WERI-Rb-1 (cell line): ENCODE data around the gene SYNRG.

Experiments used
- DNase-seq: peaks from one replicate; pipeline ENCODE4 v3.0.0-alpha.2; 2020
- H3K27ac ChIP-seq: fragments of 250-450 bp; sonication (Bioruptor Pico); 2 replicates; pipeline ENCODE4 v1.5.1; 2020; ENCODE audit warnings: mild to moderate bottlenecking, moderate library complexity
- H3K27me3 ChIP-seq: fragments of 250-450 bp; sonication (Bioruptor Pico); 2 replicates; pipeline ENCODE4 v1.5.1; 2021; ENCODE audit warnings: mild to moderate bottlenecking, low read depth, moderate library complexity; ENCODE audit not compliant: insufficient read depth, severe bottlenecking
- H3K36me3 ChIP-seq: fragments of 250-450 bp; sonication (Bioruptor Pico); 2 replicates; pipeline ENCODE4 v1.5.1; 2020; ENCODE audit warnings: mild to moderate bottlenecking, moderate library complexity
- H3K4me3 ChIP-seq: 2 replicates; pipeline ENCODE4 v1.5.1; 2011; ENCODE audit warnings: low read depth, mild to moderate bottlenecking, control low read depth, low read length
- H3K9me3 ChIP-seq: fragments of 250-450 bp; sonication (Bioruptor Pico); 2 replicates; pipeline ENCODE4 v1.5.1; 2021; ENCODE audit warnings: mild to moderate bottlenecking, moderate library complexity; ENCODE audit not compliant: severe bottlenecking
- CTCF ChIP-seq: IDR thresholded peaks from 2 replicates; pipeline ENCODE4 v1.5.1; 2011; ENCODE audit warnings: low read depth, mild to moderate bottlenecking, control low read depth, inconsistent platforms, low read length

SYNRG gene

GRCh38 chr17:37543637-37544052 lies 65.6 kb downstream of the SYNRG start:
- Histone ChIP-seq H3K9me3 (no peaks in the 10 kb centered on the region), H3K36me3 (peaks cover 43% of the 10 kb centered on the region), H3K27ac (no peak overlapping the region), H3K27me3 (no peaks in the 10 kb centered on the region), H3K4me3 (no peak overlapping the region)
- no peak for TF ChIP-seq CTCF
- no peak for DNase-seq

DNA sequence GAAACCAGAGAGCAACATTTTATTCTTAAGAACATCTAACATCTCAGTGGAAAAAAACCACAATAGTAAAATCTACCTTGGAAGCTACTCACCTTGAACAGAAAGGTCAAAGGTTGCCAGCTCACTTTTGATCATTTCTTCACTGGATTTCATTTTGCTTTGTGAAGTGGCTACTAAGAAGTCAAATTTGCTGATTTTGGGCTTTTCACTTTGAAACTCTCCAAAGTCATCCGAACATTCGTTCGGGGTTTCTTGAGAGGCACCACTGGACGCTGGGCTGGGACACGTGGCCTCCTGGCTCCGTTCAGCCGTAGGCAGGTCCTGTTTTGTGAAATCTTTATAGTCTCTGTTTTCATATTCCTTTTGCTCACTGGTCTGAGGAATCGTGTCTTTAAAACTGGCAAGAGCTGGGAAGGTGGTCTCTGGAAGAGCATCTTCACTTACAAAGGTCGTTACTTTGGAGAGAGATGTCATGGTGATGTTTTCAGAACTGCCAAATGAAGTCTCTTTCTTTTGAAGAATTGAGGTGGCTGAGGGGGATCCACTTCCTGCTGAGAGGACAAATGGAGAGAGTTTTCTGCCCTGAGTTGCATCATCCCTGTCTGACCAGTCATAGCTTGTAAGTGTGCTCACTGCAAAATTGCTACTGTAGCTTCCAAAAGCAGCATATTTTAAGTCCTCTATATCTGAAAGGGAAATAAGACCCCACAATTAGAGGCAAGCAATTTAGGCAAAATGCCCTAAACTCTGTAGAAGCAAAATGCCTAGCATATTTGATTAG lies 67.1 kb downstream of the SYNRG start:
- no peak overlapping the region for H3K27ac ChIP-seq
- no peak overlapping the region for H3K4me3 ChIP-seq
- DNase-seq, result no peak

GRCh38 chr17:37538981-37539659 lies 70.1 kb downstream of the SYNRG start:
- Histone ChIP-seq H3K36me3 (peaks cover 70% of the 10 kb centered on the region), H3K9me3 (no peaks in the 10 kb centered on the region), H3K4me3 (no peak overlapping the region), H3K27ac (no peak overlapping the region), H3K27me3 (no peaks in the 10 kb centered on the region)
- TF ChIP-seq CTCF, result no peak
- DNase-seq, result no peak

More for the DNA sequence above, 67.1 kb downstream of the SYNRG start:
- TF ChIP-seq CTCF, result no peak
- Histone ChIP-seq H3K27me3 (no peaks in the 10 kb centered on the region), H3K9me3 (no peaks in the 10 kb centered on the region), H3K36me3 (peaks cover 58% of the 10 kb centered on the region)

DNA sequence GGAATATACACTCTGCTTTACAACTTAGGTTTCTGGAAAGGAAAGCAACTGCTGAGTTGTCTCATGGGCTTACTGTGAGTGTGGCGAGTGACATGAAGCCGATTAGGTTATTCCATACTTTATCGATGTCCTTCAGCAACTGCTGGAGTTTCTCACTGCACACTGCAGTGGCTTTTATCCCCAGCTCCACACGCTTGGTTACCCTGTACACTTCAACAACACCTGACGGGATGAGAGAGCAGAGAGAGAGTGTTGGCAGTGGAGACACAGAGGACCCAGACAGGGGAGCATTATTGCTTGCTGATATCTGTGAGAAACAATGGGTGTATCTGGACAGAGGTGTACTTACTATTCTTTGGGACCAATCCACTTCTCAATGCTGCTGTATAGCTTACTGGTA lies 73.3 kb downstream of the SYNRG start:
- H3K36me3 ChIP-seq, result peaks cover 52% of the 10 kb centered on the region
- H3K27ac ChIP-seq, result no peak overlapping the region
- no peak overlapping the region for H3K4me3 ChIP-seq
- H3K9me3 ChIP-seq, result no peaks in the 10 kb centered on the region
- H3K27me3 ChIP-seq, result no peaks in the 10 kb centered on the region
- DNase-seq, result no peak
- TF ChIP-seq CTCF, result no peak

DNA sequence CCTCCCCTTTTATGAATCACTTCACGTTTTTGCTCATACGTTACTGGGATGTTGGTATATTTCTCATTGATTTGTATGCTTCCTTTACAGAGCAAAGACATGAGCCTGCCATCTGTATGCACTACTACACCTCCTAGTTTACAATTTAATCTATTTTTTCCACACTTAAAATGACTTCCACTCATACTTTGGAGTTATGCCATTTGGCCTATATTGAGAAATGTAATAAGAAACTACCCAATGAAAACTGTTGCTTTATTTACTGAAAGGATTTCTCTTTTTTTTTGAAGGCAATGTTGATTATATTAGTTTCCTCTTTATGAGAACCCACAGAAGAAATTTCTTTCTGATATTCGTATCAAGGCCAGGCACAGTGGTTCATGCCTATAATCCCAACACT lies 76.5 kb downstream of the SYNRG start:
- Histone ChIP-seq H3K9me3 (no peaks in the 10 kb centered on the region), H3K36me3 (peaks cover 32% of the 10 kb centered on the region), H3K27me3 (no peaks in the 10 kb centered on the region), H3K27ac (no peak overlapping the region), H3K4me3 (no peak overlapping the region)
- no peak for DNase-seq
- no peak for TF ChIP-seq CTCF
